GM23248 (cell line): ENCODE results near the gene RAD51. TPM values are rescaled to one million over a fixed set of nuclear protein-coding genes. Genes with fewer than 3 reads are reported as not detected.

Experiments used
- DNase-seq: peaks from one replicate; pipeline ENCODE4 v3.0.0-alpha.2; 2015
- H2AFZ ChIP-seq: fragments of 200-600 bp; sonication (generic); 2 replicates; pipeline ENCODE4 v1.6.1; 2016; ENCODE audit warnings: antibody characterized with exemption
- H3F3A ChIP-seq: fragments of 200-600 bp; sonication (generic); 2 replicates; pipeline ENCODE4 v1.6.1; 2016; ENCODE audit warnings: mild to moderate bottlenecking, antibody characterized with exemption, mixed run types; ENCODE audit not compliant: insufficient read depth
- H3K27ac ChIP-seq: fragments of 200-600 bp; sonication (generic); 2 replicates; pipeline ENCODE4 v1.5.1; 2016; ENCODE audit warnings: mild to moderate bottlenecking
- H3K27me3 ChIP-seq: fragments of 200-600 bp; sonication (generic); replicated peaks from 2 replicates; pipeline ENCODE4 v1.6.1; 2016; ENCODE audit warnings: mild to moderate bottlenecking; ENCODE audit not compliant: insufficient read depth
- H3K36me3 ChIP-seq: fragments of 200-600 bp; sonication (generic); 2 replicates; pipeline ENCODE4 v1.6.1; 2016; ENCODE audit warnings: low read depth, mild to moderate bottlenecking
- H3K4me1 ChIP-seq: fragments of 200-600 bp; sonication (generic); 2 replicates; pipeline ENCODE4 v1.6.1; 2016; ENCODE audit warnings: mild to moderate bottlenecking; ENCODE audit not compliant: insufficient read depth
- H3K4me2 ChIP-seq: fragments of 200-600 bp; sonication (generic); one replicate; pipeline ENCODE4 v1.6.1; 2016; ENCODE audit warnings: mild to moderate bottlenecking; ENCODE audit not compliant: unreplicated experiment
- H3K4me3 ChIP-seq: fragments of 200-600 bp; sonication (generic); 2 replicates; pipeline ENCODE4 v1.5.1; 2016; ENCODE audit warnings: mild to moderate bottlenecking
- H3K79me2 ChIP-seq: fragments of 200-600 bp; sonication (generic); 2 replicates; pipeline ENCODE4 v1.6.1; 2016; ENCODE audit warnings: mild to moderate bottlenecking; ENCODE audit not compliant: insufficient read depth
- H3K9ac ChIP-seq: fragments of 200-600 bp; sonication (generic); 2 replicates; pipeline ENCODE4 v1.6.1; 2016; ENCODE audit warnings: mild to moderate bottlenecking
- H3K9me2 ChIP-seq: fragments of 200-600 bp; sonication (generic); 2 replicates; pipeline ENCODE4 v1.6.1; 2016; ENCODE audit warnings: mixed run types, mild to moderate bottlenecking, moderate library complexity; ENCODE audit not compliant: insufficient read depth
- H3K9me3 ChIP-seq: fragments of 200-600 bp; sonication (generic); one replicate; pipeline ENCODE4 v1.6.1; 2017; ENCODE audit warnings: low read depth
- H4K20me1 ChIP-seq: fragments of 200-600 bp; sonication (generic); 2 replicates; pipeline ENCODE4 v1.6.0; 2016; ENCODE audit not compliant: insufficient read depth
- EZH2 ChIP-seq: fragments of 200-600 bp; sonication (generic); IDR thresholded peaks from 2 replicates; pipeline ENCODE4 v1.6.1; 2018; ENCODE audit warnings: antibody characterized with exemption, mild to moderate bottlenecking; ENCODE audit not compliant: insufficient read depth, poor library complexity, severe bottlenecking
- EZH2phosphoT487 ChIP-seq: fragments of 200-600 bp; sonication (generic); IDR thresholded peaks from 2 replicates; pipeline ENCODE4 v1.6.1; 2018; ENCODE audit warnings: antibody characterized with exemption, moderate library complexity, mild to moderate bottlenecking, low read depth; ENCODE audit not compliant: insufficient read depth
- WGBS, 2 experiments: methylation state at CpG; one replicate each; pipeline ENCODE4 v1.1.6; 2015 to 2017; ENCODE audit warnings: low lambda C conversion rate in 2 of 2, low coverage in 1 of 2; ENCODE audit errors: missing lambda C conversion rate in 2 of 2; 5-methylcytosine and 5-hydroxymethylcytosine counted together
- in situ Hi-C: fragments of 300-500 bp; cut with MboI; formaldehyde crosslinking; loops from 2 replicates; pipeline ENCODE4 v1.15.0; 2020
- polyA plus RNA-seq: library from polyadenylated mRNA; unstranded; fragments of >200 nt; fragmentation: Nextera tagmentation; extraction: Ambion mirVana; gene quantifications from 2 replicates; pipeline ENCODE4 v1.2.1, GENCODE V29; 2016
- total RNA-seq: library from RNA; depleted of rRNA; stranded (reverse); fragments of >200 nt; shearing (Covaris generic); gene quantifications from 2 replicates; pipeline ENCODE4 v1.2.3, GENCODE V29; 2014

The RAD51 gene
- total and polyA plus RNA-seq, 2 experiments from 2014 or later, result 5.1 to 12.1 TPM

DNA sequence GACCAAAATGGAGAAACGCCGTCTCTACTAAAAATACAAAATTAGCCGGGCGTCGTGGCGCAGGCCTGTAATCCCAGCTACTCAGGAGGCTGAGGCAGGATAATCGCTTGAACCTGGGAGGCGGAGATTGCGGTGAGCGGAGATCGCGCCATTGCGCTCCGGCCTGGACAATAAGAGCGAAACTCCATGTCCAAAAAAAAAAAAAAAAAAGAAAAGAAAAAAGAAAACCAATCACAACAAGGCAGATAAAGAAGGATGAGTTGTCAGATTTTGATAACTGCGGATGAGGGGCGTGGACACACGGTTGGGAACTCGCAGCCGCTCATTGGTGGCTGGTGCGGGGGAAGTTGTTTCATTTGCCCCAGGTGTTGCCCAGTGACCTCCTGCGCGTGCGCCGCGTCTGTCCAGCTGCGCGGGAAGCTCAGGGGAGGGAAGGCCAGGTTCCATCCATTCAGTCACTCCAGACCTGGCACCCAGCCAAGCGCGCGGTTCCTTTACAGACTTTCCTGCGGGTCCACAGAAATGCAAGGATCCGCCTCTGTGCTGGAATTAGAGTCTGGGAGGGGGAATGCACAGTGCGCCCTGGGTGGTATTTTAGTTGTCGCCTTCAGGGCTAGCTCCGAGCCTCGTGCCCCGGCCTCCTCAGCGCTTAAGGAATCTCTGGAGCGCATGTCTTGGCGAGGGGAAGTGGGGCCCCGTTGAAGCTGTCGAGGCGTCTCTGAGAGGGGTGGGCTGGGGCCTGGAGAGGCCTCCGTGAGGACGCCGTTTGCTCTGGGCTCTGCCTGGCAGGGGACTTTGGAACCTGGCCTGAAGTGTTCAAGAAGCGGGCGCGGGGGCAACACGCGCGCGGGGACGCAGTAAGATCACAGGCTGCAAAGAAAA is 68.2 kb downstream of the RAD51 start:
- Histone ChIP-seq H3K9me2 (no peaks in the 10 kb centered on the region), H3K9me3 (no peaks in the 10 kb centered on the region), H3K4me2 (peak overlapping the region; percentile 90), H3K27me3 (no peaks in the 10 kb centered on the region), H3K4me3 (peak overlapping the region; percentile 70), H3F3A (peaks cover 26% of the 10 kb centered on the region), H3K36me3 (no peaks in the 10 kb centered on the region), H3K27ac (no peak overlapping the region), H3K4me1 (peaks cover 33% of the 10 kb centered on the region), H3K9ac (peak overlapping the region; percentile 62), H4K20me1 (no peaks in the 10 kb centered on the region), H2AFZ (peak overlapping the region; percentile 88), H3K79me2 (no peaks in the 10 kb centered on the region)
- in situ Hi-C loops, result no loop called here
- 30 to 34% methylated on average over 50 to 53 of the region's 55 CpGs for WGBS, 2 experiments
- DNase-seq, result peak; percentile 56
- TF ChIP-seq EZH2 (no peak), EZH2phosphoT487 (no peak)

DNA sequence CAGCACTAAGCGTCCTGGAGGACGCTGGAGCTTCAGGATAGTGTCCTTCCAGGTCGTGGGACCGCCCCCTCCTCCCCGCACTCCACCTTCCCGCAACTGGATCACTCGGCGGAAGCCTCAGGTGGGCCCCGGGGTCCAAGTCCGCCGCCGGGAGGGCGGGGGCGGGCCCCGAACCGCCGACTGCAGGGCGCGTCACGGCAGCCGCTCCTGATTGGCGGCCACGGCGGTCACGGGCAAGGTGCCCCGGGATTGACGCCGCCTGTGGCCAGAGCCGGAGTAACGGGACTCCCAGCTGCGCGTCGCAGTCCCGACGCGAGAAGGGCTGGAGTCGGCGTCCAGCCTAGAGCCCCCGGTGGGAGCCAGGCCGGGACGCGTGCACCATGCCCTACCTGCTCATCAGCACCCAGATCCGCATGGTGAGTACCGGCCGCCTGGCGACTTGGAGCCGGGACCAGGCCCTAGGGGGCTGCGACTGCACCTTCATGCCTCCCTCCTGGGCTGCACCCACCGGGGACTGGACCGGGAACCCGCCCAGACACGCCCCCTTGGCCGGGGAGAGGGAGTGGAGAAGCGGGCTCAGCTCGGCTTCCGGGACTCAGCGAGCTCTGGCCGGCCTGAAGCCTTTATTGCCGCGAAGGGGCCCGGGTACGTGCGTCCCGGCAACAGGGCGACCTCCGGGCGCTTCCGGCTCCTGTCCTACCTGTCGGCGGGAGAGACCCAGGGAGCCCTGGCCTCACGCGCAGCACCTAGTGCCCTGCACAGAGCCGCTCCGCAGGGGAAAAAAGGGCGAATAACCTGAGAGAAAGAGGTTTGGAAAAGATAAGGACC is 69.0 kb downstream of the RAD51 start, which contains the start of gene GCHFR:
GCHFR (plus strand) TSS at position 268 of the 828 bp plus-strand sequence; CDS start at position 381, 113 bp downstream.
- Histone ChIP-seq H3K27me3 (no peaks in the 10 kb centered on the region), H3K36me3 (no peaks in the 10 kb centered on the region), H3K9me2 (no peaks in the 10 kb centered on the region), H3K79me2 (no peaks in the 10 kb centered on the region), H3F3A (peaks cover 26% of the 10 kb centered on the region), H3K27ac (peak within 1 kb of the TSS; percentile 71), H3K4me1 (peaks cover 33% of the 10 kb centered on the region), H3K9ac (peak within 1 kb of the TSS; percentile 62), H4K20me1 (no peaks in the 10 kb centered on the region), H3K4me2 (peak within 1 kb of the TSS; percentile 90), H3K9me3 (no peaks in the 10 kb centered on the region), H2AFZ (peak within 1 kb of the TSS; percentile 88), H3K4me3 (peak within 1 kb of the TSS; percentile 70)
- TF ChIP-seq EZH2phosphoT487 (no peak), EZH2 (no peak)
- peak; percentile 82 for DNase-seq
- WGBS, 2 experiments, result 1 to 2% methylated on average over 49 to 70 of the region's 75 CpGs
- in situ Hi-C loops, result no loop called here

DNA sequence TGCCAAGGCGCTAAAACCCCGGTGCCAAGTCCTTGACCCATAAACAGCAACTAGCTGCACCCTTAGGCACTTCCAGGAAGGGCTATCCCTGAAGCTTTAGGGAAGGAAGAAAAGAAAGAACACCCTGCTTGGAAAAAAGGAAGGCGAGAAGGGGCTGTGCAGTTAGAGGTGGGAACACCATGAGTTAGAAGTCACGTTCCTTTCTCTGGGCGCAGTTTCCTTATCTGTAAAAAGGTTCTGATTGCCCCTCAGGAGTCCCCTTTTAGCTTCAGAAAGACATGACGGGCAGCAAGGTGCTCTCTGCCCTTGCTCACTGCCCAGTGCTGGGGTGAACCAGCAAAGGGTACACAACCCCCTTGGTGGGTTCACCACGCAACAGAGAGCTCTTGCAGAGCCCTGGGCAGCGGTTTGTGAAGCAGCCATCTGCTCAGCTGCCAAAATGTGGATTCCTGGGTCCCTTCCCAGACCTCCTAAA is 69.7 kb downstream of the RAD51 start:
- in situ Hi-C loops, result no loop called here
- WGBS, 2 experiments, result 5 to 9% methylated on average over 8 of the region's 8 CpGs
- DNase-seq, result peak; percentile 49
- Histone ChIP-seq H3K4me3 (peak overlapping the region; percentile 70), H3K27ac (peak overlapping the region; percentile 71), H3K36me3 (no peaks in the 10 kb centered on the region), H2AFZ (peak overlapping the region; percentile 88; the same call in 1 of the 2 replicates), H4K20me1 (no peaks in the 10 kb centered on the region), H3K9me3 (no peaks in the 10 kb centered on the region), H3K79me2 (no peaks in the 10 kb centered on the region), H3K4me2 (peak overlapping the region; percentile 90), H3K9ac (peak overlapping the region; percentile 62; the same call in 1 of the 2 replicates), H3F3A (peaks cover 26% of the 10 kb centered on the region), H3K4me1 (peaks cover 33% of the 10 kb centered on the region), H3K9me2 (no peaks in the 10 kb centered on the region), H3K27me3 (no peaks in the 10 kb centered on the region)
- no peak for TF ChIP-seq EZH2
- TF ChIP-seq EZH2phosphoT487, result no peak

DNA sequence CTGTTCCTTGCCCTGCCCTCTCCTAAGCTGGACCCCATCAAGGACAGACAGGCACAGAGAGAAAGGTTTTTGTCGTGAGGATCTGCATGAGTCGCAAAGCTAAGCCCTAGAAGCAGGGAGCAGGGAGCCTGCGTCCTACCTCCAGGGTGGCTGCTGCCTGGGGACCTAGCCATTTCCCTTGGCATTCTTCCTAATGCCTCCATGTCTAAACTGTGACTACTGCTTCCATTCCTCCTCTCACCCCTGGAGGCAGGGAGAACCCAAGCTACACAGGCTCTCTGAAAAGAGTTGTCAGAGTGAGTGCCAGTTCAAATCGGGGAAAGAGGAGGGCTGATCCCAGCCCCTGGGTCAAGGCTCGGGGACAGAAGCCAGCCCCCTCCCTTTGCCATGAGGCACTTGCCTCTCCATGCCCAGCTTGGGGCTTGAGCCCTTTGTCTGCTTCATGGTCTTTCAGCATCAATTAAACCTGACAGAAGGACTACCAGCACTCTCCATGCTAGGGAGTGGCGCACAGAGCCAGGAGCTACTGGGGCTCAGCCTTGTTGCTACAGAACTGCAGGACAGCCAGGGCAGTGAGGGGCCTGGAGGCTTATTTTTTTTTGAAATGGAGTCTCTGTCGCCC is 71.3 kb downstream of the RAD51 start:
- WGBS, 2 experiments, result 33 to 37% methylated on average over 7 of the region's 7 CpGs
- Histone ChIP-seq H3F3A (peaks cover 26% of the 10 kb centered on the region), H3K9ac (no peak overlapping the region), H3K79me2 (no peaks in the 10 kb centered on the region), H3K4me2 (peak overlapping the region; percentile 16), H3K4me1 (peaks cover 33% of the 10 kb centered on the region), H3K27ac (no peak overlapping the region), H2AFZ (no peak overlapping the region), H3K27me3 (no peaks in the 10 kb centered on the region), H3K4me3 (no peak overlapping the region), H4K20me1 (no peaks in the 10 kb centered on the region), H3K36me3 (no peaks in the 10 kb centered on the region), H3K9me2 (no peaks in the 10 kb centered on the region), H3K9me3 (no peaks in the 10 kb centered on the region)
- DNase-seq, result peak; percentile 57
- in situ Hi-C loops, result no loop called here
- no peak for TF ChIP-seq EZH2phosphoT487
- no peak for TF ChIP-seq EZH2
